HEK293 (cell line): ENCODE results near the gene SBNO2.

Source experiments
- CTCF ChIA-PET: fragments of 350-600 bp; formaldehyde crosslinking; extraction: SDS; loops from one replicate; lab custom pipeline; 2021; ENCODE audit warnings: antibody characterized with exemption; lab: Yijun Ruan, JAX
- POLR2A ChIA-PET: fragments of 300-600 bp; formaldehyde crosslinking; extraction: SDS; loops from one replicate; lab custom pipeline; 2020; ENCODE audit warnings: antibody characterized with exemption, inconsistent platforms; lab: Yijun Ruan, JAX
- H3K27ac ChIP-seq: fragments of 200-500 bp; sonication (Bioruptor generic); 2 replicates; pipeline ENCODE4 v1.5.1; 2014; ENCODE audit warnings: low read depth, low read length, control low read depth, inconsistent platforms; ENCODE audit errors: extremely low read depth
- H3K36me3 ChIP-seq, 2 experiments: fragments of 200-500 bp in 1 of 2; sonication (Bioruptor generic) in 1 of 2; 1 replicate in 1 of 2; 2 replicates in 1 of 2; pipeline ENCODE4 v1.5.1; 2014 to 2017; ENCODE audit warnings: inconsistent platforms in 2 of 2, low read length in 2 of 2; ENCODE audit not compliant: control insufficient read depth in 2 of 2, insufficient read depth in 1 of 2
- H3K4me1 ChIP-seq: fragments of 200-500 bp; sonication (Bioruptor generic); 2 replicates; pipeline ENCODE4 v1.5.1; 2014; ENCODE audit warnings: mild to moderate bottlenecking, low read length, inconsistent platforms; ENCODE audit not compliant: control insufficient read depth, insufficient read depth
- H3K4me3 ChIP-seq: 2 replicates; pipeline ENCODE4 v1.5.1; 2011; ENCODE audit warnings: low read depth, mild to moderate bottlenecking, control low read depth, low read length, moderate library complexity
- H3K9me3 ChIP-seq: fragments of 200-500 bp; sonication (Bioruptor generic); 2 replicates; pipeline ENCODE4 v1.5.1; 2014; ENCODE audit warnings: low read depth, low read length, inconsistent platforms; ENCODE audit not compliant: control insufficient read depth, insufficient read depth
- EGR2 ChIP-seq: fragments of 450-650 bp; formaldehyde crosslinking; IDR thresholded peaks from 2 replicates; pipeline ENCODE4 v1.5.1; 2016; ENCODE audit warnings: low read depth, missing biosample characterization, missing genetic modification characterization
- ELK4 ChIP-seq: IDR thresholded peaks from 2 replicates; pipeline ENCODE4 v1.6.1; 2011; ENCODE audit warnings: mild to moderate bottlenecking, low read depth, low read length, borderline replicate concordance
- GLIS1 ChIP-seq: fragments of 450-650 bp; formaldehyde crosslinking; IDR thresholded peaks from 2 replicates; pipeline ENCODE4 v1.5.1; 2016; ENCODE audit warnings: missing biosample characterization, missing genetic modification characterization
- GLIS2 ChIP-seq: fragments of 450-650 bp; formaldehyde crosslinking; IDR thresholded peaks from 2 replicates; pipeline ENCODE4 v1.5.1; 2016; ENCODE audit warnings: missing biosample characterization, missing genetic modification characterization
- KLF1 ChIP-seq: fragments of 450-650 bp; formaldehyde crosslinking; IDR thresholded peaks from 2 replicates; pipeline ENCODE4 v1.5.1; 2016; ENCODE audit warnings: missing biosample characterization, missing genetic modification characterization
- KLF10 ChIP-seq: fragments of 450-650 bp; IDR thresholded peaks from 2 replicates; pipeline ENCODE4 v1.5.1; 2018; ENCODE audit warnings: missing biosample characterization, mild to moderate bottlenecking, missing genetic modification characterization
- KLF17 ChIP-seq: fragments of 450-650 bp; formaldehyde crosslinking; IDR thresholded peaks from 2 replicates; pipeline ENCODE4 v1.5.1; 2016; ENCODE audit warnings: missing biosample characterization, missing genetic modification characterization
- KLF8 ChIP-seq: fragments of 450-650 bp; formaldehyde crosslinking; IDR thresholded peaks from 2 replicates; pipeline ENCODE4 v1.5.1; 2016; ENCODE audit warnings: missing biosample characterization, missing genetic modification characterization
- SP3 ChIP-seq: fragments of 450-650 bp; formaldehyde crosslinking; IDR thresholded peaks from 2 replicates; pipeline ENCODE4 v1.5.1; 2016; ENCODE audit warnings: missing biosample characterization, missing genetic modification characterization
- YY2 ChIP-seq: fragments of 450-650 bp; formaldehyde crosslinking; IDR thresholded peaks from 2 replicates; pipeline ENCODE4 v1.5.1; 2016; ENCODE audit warnings: missing biosample characterization, missing genetic modification characterization
- ZBTB17 ChIP-seq: fragments of 450-650 bp; formaldehyde crosslinking; IDR thresholded peaks from 2 replicates; pipeline ENCODE4 v1.5.1; 2016; ENCODE audit warnings: missing biosample characterization, missing genetic modification characterization
- ZFHX2 ChIP-seq: fragments of 450-650 bp; formaldehyde crosslinking; conservative IDR thresholded peaks from 2 replicates; pipeline ENCODE4 v1.5.1; 2016; ENCODE audit warnings: missing biosample characterization, missing genetic modification characterization
- ZNF140 ChIP-seq: fragments of 450-650 bp; formaldehyde crosslinking; IDR thresholded peaks from 2 replicates; pipeline ENCODE4 v1.5.1; 2016; ENCODE audit warnings: missing biosample characterization, missing genetic modification characterization
- ZNF24 ChIP-seq: fragments of 450-650 bp; formaldehyde crosslinking; IDR thresholded peaks from 2 replicates; pipeline ENCODE4 v1.5.1; 2016; ENCODE audit warnings: missing biosample characterization, missing genetic modification characterization
- ZNF580 ChIP-seq: fragments of 450-650 bp; formaldehyde crosslinking; IDR thresholded peaks from 2 replicates; pipeline ENCODE4 v1.5.1; 2016; ENCODE audit warnings: missing biosample characterization, missing genetic modification characterization
- ZNF660 ChIP-seq: fragments of 450-650 bp; IDR thresholded peaks from 2 replicates; pipeline ENCODE4 v1.5.1; 2018; ENCODE audit warnings: missing biosample characterization, mild to moderate bottlenecking, missing genetic modification characterization
- ZNF76 ChIP-seq: fragments of 450-650 bp; formaldehyde crosslinking; IDR thresholded peaks from 2 replicates; pipeline ENCODE4; 2016; ENCODE audit warnings: low read depth, missing biosample characterization, missing genetic modification characterization, borderline replicate concordance
- ZNF785 ChIP-seq: fragments of 450-650 bp; formaldehyde crosslinking; IDR thresholded peaks from 2 replicates; pipeline ENCODE4 v1.5.1; 2016; ENCODE audit warnings: missing biosample characterization, missing genetic modification characterization
- TF ChIP-seq, protein P1 (sequence below): fragments of 450-650 bp; formaldehyde crosslinking; IDR thresholded peaks from 2 replicates; pipeline ENCODE4 v1.5.1; 2016; ENCODE audit warnings: missing biosample characterization, missing genetic modification characterization

SBNO2 gene

DNA sequence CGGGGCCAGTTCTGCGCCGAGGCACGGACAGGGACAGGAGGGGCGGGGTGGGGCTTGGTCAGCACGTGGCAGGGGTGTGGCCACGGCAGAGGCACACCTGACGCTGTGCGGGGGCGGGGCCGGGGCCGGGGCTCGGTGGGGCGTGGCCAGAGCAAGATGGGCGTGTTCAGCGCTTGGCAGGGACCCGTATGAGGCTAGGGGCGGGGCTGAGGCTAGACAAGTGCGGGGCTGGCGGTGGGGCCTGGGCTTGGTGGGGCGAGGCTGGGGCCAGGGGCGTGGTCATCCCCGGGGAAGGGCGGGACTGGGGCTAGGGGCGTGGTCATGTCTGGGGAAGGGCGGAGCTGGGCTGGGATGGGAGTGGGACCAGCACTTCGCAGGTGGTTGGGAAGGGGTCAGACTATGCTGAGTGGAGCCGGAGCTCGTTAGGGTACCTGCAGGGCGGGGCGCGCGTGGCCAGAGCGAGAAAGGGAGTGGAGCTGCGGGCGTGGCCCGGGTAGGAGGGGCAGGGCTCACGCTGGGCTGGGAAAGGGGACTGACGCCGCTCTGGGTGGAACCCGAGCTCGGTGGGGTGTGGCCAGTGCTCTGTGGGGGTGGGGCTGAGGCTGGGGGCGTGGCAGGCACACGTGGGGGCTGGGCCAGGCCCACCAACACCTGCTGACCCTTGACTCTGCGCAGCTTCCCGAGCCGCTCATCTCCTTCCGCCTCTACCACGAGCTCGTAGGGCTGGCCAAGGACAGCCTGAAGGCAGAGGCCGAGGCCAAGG is 91.7 kb downstream of the SBNO2 start (continued):
- peak; percentile 85 for TF ChIP-seq SP3 (tag by site-specific recombination)
- TF ChIP-seq KLF1 (tag by site-specific recombination), result peak; percentile 100
- peak; percentile 98 for TF ChIP-seq KLF8
- no peak for TF ChIP-seq ZNF76
- no peak for TF ChIP-seq ZNF140
- TF ChIP-seq ZNF24 (tag by site-specific recombination), result no peak
- TF ChIP-seq ZNF785 (tag by site-specific recombination), result no peak
- TF ChIP-seq GLIS1, result peak; percentile 24; the same call in 1 of the 2 replicates
- TF ChIP-seq ZNF660, result no peak
- TF ChIP-seq ZNF580 (tag by site-specific recombination), result no peak
- no peak for TF ChIP-seq YY2 (tag by site-specific recombination)
- TF ChIP-seq, protein P1, sequence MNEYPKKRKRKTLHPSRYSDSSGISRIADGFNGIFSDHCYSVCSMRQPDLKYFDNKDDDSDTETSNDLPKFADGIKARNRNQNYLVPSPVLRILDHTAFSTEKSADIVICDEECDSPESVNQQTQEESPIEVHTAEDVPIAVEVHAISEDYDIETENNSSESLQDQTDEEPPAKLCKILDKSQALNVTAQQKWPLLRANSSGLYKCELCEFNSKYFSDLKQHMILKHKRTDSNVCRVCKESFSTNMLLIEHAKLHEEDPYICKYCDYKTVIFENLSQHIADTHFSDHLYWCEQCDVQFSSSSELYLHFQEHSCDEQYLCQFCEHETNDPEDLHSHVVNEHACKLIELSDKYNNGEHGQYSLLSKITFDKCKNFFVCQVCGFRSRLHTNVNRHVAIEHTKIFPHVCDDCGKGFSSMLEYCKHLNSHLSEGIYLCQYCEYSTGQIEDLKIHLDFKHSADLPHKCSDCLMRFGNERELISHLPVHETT, result no peak
- TF ChIP-seq KLF17 (tag by site-specific recombination), result peak; percentile 99
- no peak for TF ChIP-seq ZBTB17 (tag by site-specific recombination)
- peak; percentile 90 for TF ChIP-seq KLF10 (tag by site-specific recombination)

GRCh38 chr19:1081301-1082164 is 92.5 kb downstream of the SBNO2 start:
- TF ChIP-seq GLIS2 (tag by site-specific recombination), result peak; percentile 31; the same call in 1 of the 2 replicates
- peak; percentile 42; the same call in 1 of the 2 replicates for TF ChIP-seq EGR2 (tag by site-specific recombination)
- TF ChIP-seq ELK4, result no peak
- peak; percentile 52 for TF ChIP-seq ZFHX2 (tag by site-specific recombination)
- TF ChIP-seq, all 188 proteins: peak for 3
- no peaks in the 10 kb centered on the region for H3K4me1 ChIP-seq
- H3K27ac ChIP-seq, result no peak overlapping the region
- H3K4me3 ChIP-seq, result no peak overlapping the region
- CTCF ChIA-PET, result interaction anchor here (0.5 to 0.6 kb wide), 3 partner anchors 17 to 1243 kb away, joined by 3 to 5 read pairs (median 3); no protein-coding TSS in a partner anchor
- no peaks in the 10 kb centered on the region for H3K9me3 ChIP-seq
- POLR2A ChIA-PET, result interaction anchor here (0.9 to 1.9 kb wide), 5 partner anchors 9 to 187 kb away, joined by 3 to 7 read pairs (median 5); partner anchors contain the start of genes CIRBP and GPX4
- H3K36me3 ChIP-seq, result peaks cover 0 to 10% of the 10 kb centered on the region in 2 experiments; a peak in 1 of 3 replicates
